Kasumi-1 (cell line): ENCODE data around the gene CAMK2A.

ENCODE experiments used
- DNase-seq, 2 experiments: peaks; one replicate each; lab custom pipeline; 2025; lab: John Stamatoyannopoulos, UW

Gene CAMK2A

GRCh38 chr5:150300496-150301169 is 11.1 kb upstream of the CAMK2A start:
- no peak for DNase-seq

DNA sequence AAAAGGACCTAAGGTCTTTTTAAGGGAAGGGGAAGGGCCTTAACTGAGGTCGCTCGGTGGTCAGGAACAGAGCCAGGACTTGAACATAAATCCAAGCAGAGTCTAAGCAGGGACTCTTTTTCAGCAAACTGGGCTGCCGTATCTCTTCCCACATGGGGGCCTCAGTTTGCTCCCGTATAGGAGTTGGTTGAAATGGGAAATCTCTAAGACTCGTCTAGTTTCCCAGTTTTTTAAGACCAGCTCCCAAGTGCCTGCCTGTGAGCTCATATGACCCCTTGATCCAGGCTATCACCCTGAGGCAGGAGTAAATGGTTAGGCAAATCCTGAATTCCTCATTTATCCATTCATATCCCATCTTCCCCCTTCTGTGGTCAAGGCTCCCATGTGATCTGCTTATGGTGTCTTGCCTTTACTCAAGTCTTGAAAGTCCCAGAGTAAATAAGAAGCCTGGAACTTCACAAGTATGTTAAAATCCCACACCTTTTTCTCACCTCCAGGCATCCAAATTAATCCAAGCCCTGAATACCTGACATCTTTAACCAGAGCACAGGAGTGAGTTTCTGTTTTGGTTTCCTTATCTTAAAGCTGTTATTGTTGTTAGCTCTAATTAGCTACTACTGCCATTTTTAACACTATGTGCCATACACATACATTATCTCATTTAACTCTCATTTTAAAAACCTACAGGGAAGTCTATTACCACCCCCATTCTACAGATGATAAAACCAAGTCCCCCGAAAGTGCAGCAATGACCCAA is 10.2 kb upstream of the CAMK2A start:
- no peak for DNase-seq

DNA sequence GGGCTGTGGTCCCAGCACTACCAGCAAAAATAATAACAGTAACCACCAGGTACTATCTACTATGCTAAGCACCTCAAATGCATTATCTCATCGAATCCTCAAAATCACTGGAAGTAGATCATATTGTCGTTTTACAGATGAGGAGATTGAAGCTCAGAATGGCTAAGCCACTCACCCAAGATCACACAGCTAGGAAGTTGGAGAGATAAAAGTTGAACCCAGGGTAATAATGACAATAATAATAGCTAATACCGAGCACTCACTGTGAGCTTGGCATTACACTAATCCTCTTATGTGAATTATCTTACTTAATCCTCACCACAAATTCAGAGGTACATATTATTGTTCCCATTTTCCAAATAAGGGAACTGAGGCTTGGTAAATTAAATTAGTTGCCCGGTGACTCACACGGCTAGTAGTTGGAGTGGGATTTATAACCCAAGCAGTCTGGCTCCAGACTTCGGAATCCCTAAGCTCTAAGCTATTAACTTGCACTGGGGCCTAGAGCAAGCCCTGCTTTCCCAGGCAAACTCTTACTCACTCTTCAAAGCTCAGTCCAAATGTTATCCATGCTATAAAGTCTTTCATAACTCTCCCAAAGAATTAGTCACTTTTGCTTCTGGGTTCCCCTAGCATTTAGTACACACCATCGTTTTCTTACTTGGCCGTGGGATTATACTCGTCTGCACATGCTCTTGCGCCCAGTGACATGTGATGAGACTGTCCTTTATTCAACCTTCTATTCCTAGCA is 9.3 kb upstream of the CAMK2A start:
- no peak for DNase-seq

DNA sequence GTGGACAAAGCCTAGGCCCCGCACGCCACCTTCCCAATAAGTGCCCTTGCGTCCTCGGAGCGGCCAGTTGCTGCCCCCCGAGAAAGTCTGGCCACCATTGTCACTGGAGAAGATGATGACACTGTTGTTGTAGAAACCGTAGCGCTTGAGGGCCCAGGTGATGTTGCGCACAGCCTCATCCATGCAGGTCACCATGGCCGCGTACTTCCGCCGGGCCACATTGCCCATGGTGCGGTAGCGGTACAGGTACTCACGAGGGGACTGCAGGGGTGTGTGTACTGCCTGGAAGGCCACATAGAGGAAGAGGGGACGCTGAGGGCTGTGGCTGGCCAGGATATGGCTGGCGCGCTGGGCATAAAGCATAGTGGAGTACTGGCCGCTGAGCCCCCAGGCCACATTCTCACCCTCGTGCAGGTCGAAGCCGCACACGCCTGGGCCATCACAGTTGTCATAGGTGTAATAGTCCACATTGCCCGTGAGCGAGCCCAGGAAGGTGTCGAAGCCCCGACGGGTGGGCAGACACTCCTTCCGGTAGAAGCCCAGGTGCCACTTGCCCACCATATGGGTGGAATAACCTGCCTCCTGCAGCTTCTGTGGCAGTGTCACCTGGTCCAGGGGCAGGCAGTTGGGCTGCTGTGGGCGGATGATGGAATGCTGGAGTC is 8.5 kb upstream of the CAMK2A start:
- DNase-seq: no peak

DNA sequence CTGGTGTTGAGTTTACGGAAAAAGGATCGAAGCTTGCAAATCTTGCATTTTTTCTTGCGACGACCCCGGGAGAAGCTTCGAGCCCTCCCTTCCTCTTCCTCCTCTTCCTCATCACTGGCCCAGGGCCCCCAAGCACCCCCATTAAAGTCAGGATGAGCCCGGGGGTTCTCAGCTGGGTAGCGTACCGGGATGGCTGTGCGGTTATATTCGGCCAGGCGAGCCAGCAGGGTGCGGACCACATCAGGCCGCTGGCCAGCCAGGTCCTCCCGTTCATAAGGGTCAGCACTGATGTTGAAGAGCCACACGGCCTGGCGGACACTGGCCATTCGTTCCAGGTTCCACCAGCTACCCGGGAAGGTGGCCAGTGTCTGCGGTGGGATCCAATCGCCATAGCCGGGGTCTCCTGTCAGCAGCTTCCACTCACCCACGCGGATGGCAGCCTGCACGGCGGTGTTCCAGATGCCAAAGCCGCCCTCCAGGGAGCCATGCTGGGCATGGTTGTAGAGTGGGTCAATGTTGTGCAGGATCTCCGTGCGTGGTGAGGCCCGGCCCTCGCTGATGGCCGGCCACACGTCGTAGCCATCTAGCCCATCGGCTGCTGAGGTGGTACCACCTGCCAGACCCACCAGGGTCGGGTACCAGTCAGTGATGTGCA is 7.8 kb upstream of the CAMK2A start:
- DNase-seq: no peak

- DNase-seq: no peak
Measured at GRCh38 chr5:150296496-150296895, 6.9 kb upstream of the CAMK2A start.

DNA sequence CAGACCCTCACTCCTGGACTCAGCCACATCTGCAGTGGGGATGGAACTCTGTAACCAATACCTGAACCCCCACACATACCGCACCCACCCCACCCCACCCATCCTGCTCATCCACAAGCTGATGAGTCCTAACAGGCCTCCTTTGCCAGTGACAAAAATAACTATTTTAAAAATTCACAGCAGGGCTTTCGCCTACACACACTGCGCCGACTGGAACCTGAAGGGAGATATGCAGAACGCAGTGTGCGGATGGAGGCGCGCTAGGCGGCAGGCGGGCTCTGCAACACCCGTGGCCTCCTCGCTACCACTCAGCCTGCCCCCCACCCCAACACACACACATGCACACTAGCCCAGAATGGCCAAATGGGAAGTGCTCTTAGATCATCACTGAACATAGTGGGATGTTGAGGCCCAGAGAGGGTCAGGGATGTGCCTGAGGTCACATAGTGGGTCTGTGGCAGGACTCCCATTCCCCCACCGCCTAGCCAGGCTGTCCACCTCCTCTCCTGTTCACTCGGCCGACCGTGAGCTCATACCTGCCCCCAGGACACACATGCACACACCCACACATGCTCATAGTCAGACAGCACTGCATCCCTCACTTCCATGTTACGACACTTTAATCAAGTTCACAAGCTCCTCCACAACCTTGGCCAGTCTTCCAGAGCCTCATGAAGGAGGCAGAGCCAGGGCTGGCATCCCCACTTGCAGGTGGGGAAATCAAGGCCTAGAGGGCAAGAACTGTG is 6.3 kb upstream of the CAMK2A start:
- DNase-seq: no peak

DNA sequence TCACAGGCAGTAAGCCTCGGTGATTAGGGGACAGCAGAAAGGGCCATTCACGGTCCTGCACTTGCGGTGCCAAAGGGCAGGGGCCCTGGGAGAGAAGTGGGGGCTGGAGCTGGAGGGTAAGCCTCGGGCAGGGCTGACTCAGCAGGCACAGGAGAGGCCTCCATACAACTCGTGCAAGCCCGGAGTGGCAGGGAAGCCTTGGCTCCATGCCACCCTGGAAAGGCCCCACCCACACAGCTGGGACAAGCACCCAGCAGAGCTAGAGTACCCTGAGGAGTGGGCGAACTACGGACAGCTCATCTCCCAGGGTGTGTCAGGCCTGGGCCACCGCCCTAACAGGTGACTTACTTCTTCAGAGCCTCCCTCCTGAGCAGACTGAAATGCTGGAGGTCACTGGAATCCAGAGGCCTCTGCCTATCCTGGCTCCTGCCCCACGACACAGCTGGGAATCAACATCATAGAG is 5.6 kb upstream of the CAMK2A start:
- no peak for DNase-seq

- no peak for DNase-seq
Measured at GRCh38 chr5:150294551-150295071, 5.0 kb upstream of the CAMK2A start.

- DNase-seq: no peak
Measured at GRCh38 chr5:150293091-150293941, 3.7 kb upstream of the CAMK2A start.

DNA sequence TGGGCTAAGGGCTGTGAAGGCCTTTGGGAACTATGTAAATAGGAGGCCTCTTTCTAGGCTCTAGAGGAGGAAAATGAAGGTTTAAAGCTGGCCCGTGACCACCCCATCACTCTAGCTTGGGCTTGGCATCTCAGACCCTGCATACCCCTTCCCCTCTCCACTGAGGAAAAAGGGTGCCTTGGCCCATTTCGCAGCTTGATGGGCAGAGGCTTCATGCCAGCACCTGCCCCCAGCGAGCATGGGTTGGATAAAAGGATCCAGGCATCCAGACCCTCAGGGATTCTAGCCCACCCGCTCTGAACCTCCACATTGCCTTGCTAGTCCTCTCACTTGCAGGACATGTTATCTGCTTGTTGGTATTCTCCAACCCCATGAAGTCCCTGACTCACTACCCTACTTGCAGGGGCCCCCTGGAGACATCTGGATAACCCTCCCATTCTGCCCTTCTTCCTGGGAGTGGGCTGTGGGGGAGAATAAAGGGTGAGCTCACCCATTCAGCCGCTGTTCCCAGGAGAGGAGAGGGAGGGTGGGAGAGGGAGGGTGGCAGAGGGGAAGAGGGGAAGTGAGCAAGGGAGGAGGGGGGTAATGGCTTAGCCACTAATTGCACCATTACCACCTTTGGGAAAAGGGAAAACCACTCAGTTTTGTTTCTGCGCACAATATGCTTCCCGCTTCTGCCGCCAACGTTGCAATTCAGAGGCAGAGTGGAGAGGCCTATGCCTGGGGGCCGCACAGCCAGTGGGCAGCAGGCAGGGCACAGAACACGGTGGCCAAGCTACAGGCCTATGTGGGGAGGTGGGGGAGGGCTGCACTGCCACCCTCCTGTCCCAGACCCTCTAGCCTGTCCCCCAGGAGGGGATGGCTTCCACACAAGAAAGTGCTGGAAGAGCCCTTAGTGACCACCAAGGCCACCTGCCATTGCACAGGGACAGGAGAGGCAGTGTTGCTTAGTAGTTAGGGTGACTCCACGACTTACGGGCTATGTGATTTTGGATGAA is 2.1 kb upstream of the CAMK2A start:
- no peak for DNase-seq

DNA sequence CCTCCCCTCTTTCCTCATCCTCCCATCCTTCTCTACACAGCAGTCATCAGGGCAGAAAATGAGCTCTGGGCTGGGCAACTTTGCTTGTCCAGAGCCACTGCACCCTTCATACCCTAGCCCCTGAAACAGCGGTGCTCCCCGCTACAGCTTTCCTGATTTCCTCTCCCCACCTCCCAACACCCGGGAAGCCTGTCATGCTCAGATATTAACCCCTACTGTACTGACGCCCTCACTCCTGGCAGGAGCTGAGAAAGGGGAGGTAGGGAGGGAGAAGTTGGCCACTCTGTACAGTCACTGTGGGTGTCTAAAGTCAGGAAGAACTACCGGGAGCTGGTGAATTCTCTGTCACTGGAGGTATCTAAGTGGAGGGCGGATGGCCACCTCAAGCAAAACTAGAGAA is 782 bp downstream of the CAMK2A start:
- no peak for DNase-seq

DNA sequence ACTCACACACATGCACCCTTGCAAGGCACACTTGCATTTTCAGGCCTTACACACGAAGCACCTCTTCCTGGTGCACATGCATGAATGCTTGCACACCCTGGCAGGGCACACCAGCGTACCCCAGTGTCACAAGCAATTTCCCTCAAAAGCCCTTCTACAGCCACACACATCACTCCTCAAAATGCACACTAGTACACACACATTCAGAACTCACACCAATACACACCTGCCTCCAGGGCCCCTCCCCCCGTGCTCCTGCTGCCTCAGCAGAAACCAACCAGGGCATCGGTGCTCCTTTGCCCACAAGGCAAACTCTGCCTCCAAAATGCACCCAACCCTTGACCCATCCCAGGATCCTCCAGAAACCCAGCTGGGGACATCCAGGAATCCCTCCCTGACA is 1.2 kb downstream of the CAMK2A start:
- no peak for DNase-seq

DNA sequence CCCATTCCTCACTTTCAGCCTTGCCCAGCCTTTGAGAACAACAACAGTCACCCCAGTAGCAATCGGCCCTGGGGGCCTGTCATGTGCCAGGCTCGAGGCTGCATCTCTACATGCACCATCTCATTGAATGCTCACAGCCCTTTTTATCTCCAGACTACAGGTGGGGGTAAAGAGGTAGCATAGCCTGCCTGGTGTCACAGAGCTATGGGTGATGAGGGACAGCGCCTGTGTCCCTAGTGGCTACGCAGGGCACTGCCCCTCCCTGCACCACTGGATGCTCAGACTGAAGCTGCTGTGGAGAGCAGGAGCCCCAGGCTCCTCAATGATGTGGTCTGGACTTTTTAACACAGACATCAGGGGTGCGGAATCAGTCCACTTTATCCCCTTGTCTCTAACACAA is 2.8 kb downstream of the CAMK2A start:
- peak; percentile 7 to 15 for DNase-seq

DNA sequence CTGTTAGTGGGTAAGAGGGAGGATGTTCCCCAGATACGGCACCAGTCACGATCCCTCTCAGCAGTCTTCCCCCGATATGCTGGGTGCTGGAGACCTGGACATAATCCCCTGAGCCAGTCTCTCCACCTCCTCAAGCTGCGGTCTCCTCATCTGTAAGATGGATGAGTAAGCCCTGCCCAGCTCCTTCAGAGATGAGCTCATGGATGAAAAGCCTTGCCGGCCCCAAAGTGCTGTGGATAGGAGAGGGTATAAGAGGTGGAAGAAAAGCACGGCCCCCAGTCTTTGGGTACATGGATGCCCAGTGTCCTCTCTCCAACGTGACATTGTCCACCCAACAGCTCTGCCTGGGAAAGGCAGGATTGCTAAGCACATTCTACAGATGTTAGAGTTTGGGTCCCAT is 4.5 kb downstream of the CAMK2A start:
- DNase-seq: no peak

DNA sequence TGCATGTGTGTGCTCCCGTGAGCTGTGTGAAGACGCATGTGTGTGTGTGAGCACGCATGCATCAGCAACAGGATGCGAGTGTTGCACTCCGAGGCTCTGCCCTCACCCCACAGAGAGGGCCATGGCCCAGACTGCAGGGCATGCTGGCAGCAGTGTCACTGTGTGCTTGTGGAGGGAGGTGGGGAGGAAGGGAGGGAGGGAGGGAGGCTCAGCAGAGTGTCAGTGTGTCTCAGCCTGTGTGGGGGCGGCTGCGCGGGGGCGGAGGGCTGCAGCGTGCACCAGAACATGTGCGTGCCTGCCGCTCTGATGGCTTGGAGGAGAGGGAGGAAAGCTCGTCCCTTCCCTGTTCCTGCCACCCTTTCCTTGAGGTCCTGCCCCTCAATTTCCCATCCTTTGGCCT is 5.3 kb downstream of the CAMK2A start:
- DNase-seq: no peak

DNA sequence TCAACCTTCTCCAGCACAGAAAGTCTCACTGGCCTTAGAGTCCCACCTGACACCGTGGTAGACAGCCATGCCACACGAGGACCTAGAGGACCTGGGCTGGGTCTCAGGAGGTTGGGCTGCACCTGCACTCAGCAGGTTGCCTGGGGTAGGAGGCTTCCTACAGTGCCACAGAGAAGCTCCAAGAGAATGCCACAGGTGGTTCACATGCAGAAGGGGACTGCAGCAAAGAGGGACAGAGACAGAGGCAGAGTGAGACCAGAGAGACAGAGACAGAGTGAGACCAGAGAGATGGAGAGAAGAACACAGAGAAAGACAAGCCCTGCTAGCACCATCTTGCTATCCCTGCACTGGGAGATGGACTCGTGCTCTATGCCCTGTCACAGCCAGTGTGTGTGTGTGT is 5.7 kb downstream of the CAMK2A start:
- DNase-seq: no peak

- no peak for DNase-seq
Measured at GRCh38 chr5:150281987-150282386, 7.6 kb downstream of the CAMK2A start.
